ENCODE data around the gene MAPK12. TPM values are rescaled to one million over a fixed set of nuclear protein-coding genes. Genes with fewer than 3 reads are reported as not detected.

The MAPK12 gene
- total RNA-seq, 1 experiment from 2014 or later, result 74.6 TPM

GRCh38 chr22:50242406-50242949 is 19.0 kb downstream of the MAPK12 start:
- Histone ChIP-seq H3K4me1 (ENCODE audit: control insufficient read depth, insufficient read depth, low read length) (no peaks in the 10 kb centered on the region), H3K27me3 (ENCODE audit: control insufficient read depth, insufficient read depth, low read length) (no peaks in the 10 kb centered on the region), H3K4me3 (ENCODE audit: low read depth in 2 of 2, low read length in 2 of 2) (peak overlapping the region; percentile 78 to 79), H3K36me3 (ENCODE audit: control insufficient read depth, insufficient read depth, low read length) (no peaks in the 10 kb centered on the region; the same call in 1 of the 2 replicates), H3K27ac (ENCODE audit: low read length) (peak overlapping the region; percentile 8; the same call in 1 of the 2 replicates), H3K9me3 (ENCODE audit: control insufficient read depth, insufficient read depth, low read depth, low read length) (no peaks in the 10 kb centered on the region)
- BruUV-seq (replicated peaks), result no TSS peak
- TF ChIP-seq TCF7L2 (IDR thresholded peaks at IDR 0.05; ENCODE audit: low read depth, low read length) (no peak), REST (IDR thresholded peaks at IDR 0.05; ENCODE audit: insufficient read depth in 1 of 2, low read depth in 2 of 2, low read length in 1 of 2) (no peak), SIN3A (IDR thresholded peaks at IDR 0.05; ENCODE audit: borderline replicate concordance, insufficient read depth, low read depth, low read length) (no peak), CTCF (IDR thresholded peaks at IDR 0.05) (no peak), POLR2AphosphoS5 (IDR thresholded peaks at IDR 0.05; ENCODE audit: low read depth, low read length) (no peak)
- in situ Hi-C loops (cut with HindIII; ENCODE audit: low pct_unique_long_range_greater_than_20kb, low sequenced_read_pairs) (no loop called here), intact Hi-C loops (cut with micrococcal nuclease; ENCODE audit: unreplicated experiment) (no loop called here)
- CTCF ChIA-PET, result interaction anchor here (0.6 to 0.7 kb wide), 3 partner anchors 74 to 265 kb away, joined by 3 to 6 read pairs (median 3); partner anchors contain the start of gene LMF2
- ATAC-seq, result no peak
- no peak for DNase-seq (ENCODE audit: low read depth, low spot score)
- POLR2A ChIA-PET, result interaction anchor here (0.7 kb wide), 1 partner anchor 18 kb away, joined by 3 read pairs; no protein-coding TSS in a partner anchor

- ATAC-seq, result no peak
- no TSS peak for BruUV-seq (replicated peaks)
- intact Hi-C loops (cut with micrococcal nuclease; ENCODE audit: unreplicated experiment), result no loop called here
- Histone ChIP-seq H3K4me3 (ENCODE audit: low read depth in 2 of 2, low read length in 2 of 2) (no peak overlapping the region), H3K4me1 (ENCODE audit: control insufficient read depth, insufficient read depth, low read length) (no peaks in the 10 kb centered on the region), H3K27ac (ENCODE audit: low read length) (no peak overlapping the region), H3K9me3 (ENCODE audit: control insufficient read depth, insufficient read depth, low read depth, low read length) (no peaks in the 10 kb centered on the region), H3K36me3 (ENCODE audit: control insufficient read depth, insufficient read depth, low read length) (no peaks in the 10 kb centered on the region), H3K27me3 (ENCODE audit: control insufficient read depth, insufficient read depth, low read length) (no peaks in the 10 kb centered on the region)
- ChIA-PET CTCF (no interaction called here), POLR2A (no interaction called here)
- in situ Hi-C loops (cut with HindIII; ENCODE audit: low pct_unique_long_range_greater_than_20kb, low sequenced_read_pairs), result no loop called here
- no peak for DNase-seq (ENCODE audit: low read depth, low spot score)
- TF ChIP-seq REST (IDR thresholded peaks at IDR 0.05; ENCODE audit: insufficient read depth in 1 of 2, low read depth in 2 of 2, low read length in 1 of 2) (no peak), POLR2AphosphoS5 (IDR thresholded peaks at IDR 0.05; ENCODE audit: low read depth, low read length) (no peak), SIN3A (IDR thresholded peaks at IDR 0.05; ENCODE audit: borderline replicate concordance, insufficient read depth, low read depth, low read length) (no peak), TCF7L2 (IDR thresholded peaks at IDR 0.05; ENCODE audit: low read depth, low read length) (no peak), CTCF (IDR thresholded peaks at IDR 0.05) (no peak)
Measured at GRCh38 chr22:50238755-50239154, 22.7 kb downstream of the MAPK12 start.
